Activated naive CD4-positive, alpha-beta T cell treated with anti-CD3 and anti-CD28 coated beads, Interleukin-2, amount 50 U/mL, for 72 hours (primary cell): ENCODE measurements around the gene CUL9. TPM values are rescaled to one million over a fixed set of nuclear protein-coding genes. Genes with fewer than 3 reads are reported as not detected.

ENCODE experiments used
- ATAC-seq, 2 donors: fragments of 150-1000 bp; cut with Tn5 transposase; 2 replicates each; pipeline ENCODE4 v1.10.0; 2021; ENCODE audit warnings: mild to moderate bottlenecking in 2 of 2, moderate library complexity in 2 of 2
- DNase-seq, 2 donors: peaks; one replicate each; pipeline ENCODE4 v3.0.0; 2021 to 2022; ENCODE audit warnings: low spot score in 2 of 2
- H3K27ac Mint-ChIP-seq, 2 donors: one replicate each; pipeline ENCODE4 v1.8.0; 2022; ENCODE audit warnings: mild to moderate bottlenecking in 2 of 2, mixed read lengths in 2 of 2
- H3K36me3 Mint-ChIP-seq, 2 donors: one replicate each; pipeline ENCODE4 v1.8.0; 2022; ENCODE audit warnings: mixed read lengths in 2 of 2
- H3K9me3 Mint-ChIP-seq, 2 donors: one replicate each; pipeline ENCODE4 v1.8.0; 2022; ENCODE audit warnings: mixed read lengths in 2 of 2
- total RNA-seq, 2 donors: library from RNA; stranded (reverse); gene quantifications; one replicate each; pipeline ENCODE4 v1.2.3, GENCODE V29; 2022

The CUL9 gene
- total RNA-seq, 2 donors from 2014 or later = 45.7 to 88.0 TPM

GRCh38 chr6:43231735-43232450 is 49.9 kb downstream of the CUL9 start:
- Mint-ChIP-seq H3K36me3 (peaks cover 8 to 13% of the 10 kb centered on the region in 2 donors), H3K27ac (peak overlapping the region in 1 of 2 donors; percentile 44), H3K9me3 (no peaks in the 10 kb centered on the region)
- DNase-seq = no peak
- ATAC-seq = no peak

GRCh38 chr6:43235841-43236240 is 53.8 kb downstream of the CUL9 start:
- H3K27ac Mint-ChIP-seq = no peak overlapping the region
- peaks cover 0 to 9% of the 10 kb centered on the region in 2 donors for H3K36me3 Mint-ChIP-seq
- DNase-seq (no peak), ATAC-seq (no peak)
- peaks cover 0 to 4% of the 10 kb centered on the region in 2 donors for H3K9me3 Mint-ChIP-seq

GRCh38 chr6:43239054-43239453 is 57.1 kb downstream of the CUL9 start:
- peaks cover 0 to 4% of the 10 kb centered on the region in 2 donors for H3K9me3 Mint-ChIP-seq
- no peak overlapping the region for H3K27ac Mint-ChIP-seq
- no peak for DNase-seq
- ATAC-seq = no peak
- H3K36me3 Mint-ChIP-seq = peaks cover 0 to 9% of the 10 kb centered on the region in 2 donors

- H3K36me3 Mint-ChIP-seq = peaks cover 0 to 9% of the 10 kb centered on the region in 2 donors
- no peak for DNase-seq
- no peak for ATAC-seq
- no peak overlapping the region for H3K27ac Mint-ChIP-seq
- peaks cover 0 to 4% of the 10 kb centered on the region in 2 donors for H3K9me3 Mint-ChIP-seq
Observed at GRCh38 chr6:43240950-43241349, 59.0 kb downstream of the CUL9 start.

- no peak overlapping the region for H3K27ac Mint-ChIP-seq
- peaks cover 0 to 9% of the 10 kb centered on the region in 2 donors for H3K36me3 Mint-ChIP-seq
- peaks cover 0 to 4% of the 10 kb centered on the region in 2 donors for H3K9me3 Mint-ChIP-seq
- no peak for DNase-seq
- no peak for ATAC-seq
Observed at GRCh38 chr6:43241446-43241845, 59.5 kb downstream of the CUL9 start.

- Mint-ChIP-seq H3K9me3 (peaks cover 0 to 4% of the 10 kb centered on the region in 2 donors), H3K36me3 (peaks cover 0 to 9% of the 10 kb centered on the region in 2 donors), H3K27ac (no peak within 1 kb of the TSS)
- DNase-seq (no peak), ATAC-seq (no peak)
Observed at GRCh38 chr6:43242908-43243663, 61.1 kb downstream of the CUL9 start, which contains the start of gene TTBK1. TTBK1 (plus strand) TSS chr6:43243481; CDS start chr6:43246661, 3,180 bp downstream.

GRCh38 chr6:43243664-43244321 is 61.8 kb downstream of the CUL9 start:
- ATAC-seq (no peak), DNase-seq (no peak)
- no peak overlapping the region for H3K27ac Mint-ChIP-seq
- H3K36me3 Mint-ChIP-seq = peaks cover 0 to 9% of the 10 kb centered on the region in 2 donors
- H3K9me3 Mint-ChIP-seq = no peaks in the 10 kb centered on the region

GRCh38 chr6:43246301-43247113 is 64.5 kb downstream of the CUL9 start:
- ATAC-seq (peak; percentile 45 to 46), DNase-seq (no peak)
- Mint-ChIP-seq H3K9me3 (no peaks in the 10 kb centered on the region), H3K27ac (no peak overlapping the region), H3K36me3 (no peaks in the 10 kb centered on the region)

GRCh38 chr6:43247114-43247999 is 65.4 kb downstream of the CUL9 start:
- DNase-seq (peak; percentile 75 to 83), ATAC-seq (peak; percentile 86 to 98)
- Mint-ChIP-seq H3K36me3 (no peaks in the 10 kb centered on the region), H3K27ac (peak overlapping the region; percentile 51 to 80), H3K9me3 (no peaks in the 10 kb centered on the region)

- no peak for DNase-seq
- Mint-ChIP-seq H3K9me3 (no peaks in the 10 kb centered on the region), H3K36me3 (no peaks in the 10 kb centered on the region), H3K27ac (peak overlapping the region in 1 of 2 donors; percentile 80)
- no peak for ATAC-seq
Observed at GRCh38 chr6:43248101-43248500, 66.1 kb downstream of the CUL9 start.

GRCh38 chr6:43248791-43249190 is 66.8 kb downstream of the CUL9 start:
- no peaks in the 10 kb centered on the region for H3K9me3 Mint-ChIP-seq
- no peaks in the 10 kb centered on the region for H3K36me3 Mint-ChIP-seq
- H3K27ac Mint-ChIP-seq = no peak overlapping the region
- ATAC-seq (no peak), DNase-seq (no peak)

- H3K36me3 Mint-ChIP-seq = no peaks in the 10 kb centered on the region
- ATAC-seq (no peak), DNase-seq (no peak)
- H3K27ac Mint-ChIP-seq = no peak overlapping the region
- H3K9me3 Mint-ChIP-seq = no peaks in the 10 kb centered on the region
Observed at GRCh38 chr6:43250992-43251373, 69.0 kb downstream of the CUL9 start.

GRCh38 chr6:43253401-43253800 is 71.4 kb downstream of the CUL9 start:
- DNase-seq = no peak
- H3K9me3 Mint-ChIP-seq = no peaks in the 10 kb centered on the region
- no peaks in the 10 kb centered on the region for H3K36me3 Mint-ChIP-seq
- H3K27ac Mint-ChIP-seq = peak overlapping the region in 1 of 2 donors; percentile 72
- no peak for ATAC-seq

GRCh38 chr6:43254138-43254817 is 72.3 kb downstream of the CUL9 start:
- H3K9me3 Mint-ChIP-seq = no peaks in the 10 kb centered on the region
- peak overlapping the region in 1 of 2 donors; percentile 72 for H3K27ac Mint-ChIP-seq
- DNase-seq = no peak
- peak; percentile 56 to 95 for ATAC-seq
- no peaks in the 10 kb centered on the region for H3K36me3 Mint-ChIP-seq

- Mint-ChIP-seq H3K9me3 (no peaks in the 10 kb centered on the region), H3K36me3 (no peaks in the 10 kb centered on the region), H3K27ac (no peak overlapping the region)
- DNase-seq (no peak), ATAC-seq (no peak)
Observed at GRCh38 chr6:43254846-43255245, 72.8 kb downstream of the CUL9 start.
